GM19351 (cell line): ENCODE results near the gene RCBTB1.
A peak's percentile ranks its signal among the peaks of the same experiment; 100 is the strongest.
"Not testable (repeated sequence)": the region's sequence is repeated elsewhere in the genome, so short reads cannot be mapped to it uniquely, and the experiment has no call there.

ENCODE experiments used
- ATAC-seq: cut with Tn5 transposase; IDR thresholded peaks from one replicate; pipeline ENCODE4 v1.9.1; 2021; ENCODE audit warnings: mild to moderate bottlenecking, moderate library complexity; ENCODE audit not compliant: unreplicated experiment

RCBTB1 gene

GRCh38 chr13:49524740-49525501 lies 60.4 kb downstream of the RCBTB1 start:
- no peak for ATAC-seq

- ATAC-seq: no peak
Observed at GRCh38 chr13:49521224-49521623, 64.1 kb downstream of the RCBTB1 start.

GRCh38 chr13:49517461-49517860 lies 67.9 kb downstream of the RCBTB1 start:
- ATAC-seq: no peak

- no peak for ATAC-seq
Observed at GRCh38 chr13:49516467-49516866, 68.9 kb downstream of the RCBTB1 start.

GRCh38 chr13:49512578-49512977 lies 72.8 kb downstream of the RCBTB1 start:
- no peak for ATAC-seq

- ATAC-seq: no peak
Observed at GRCh38 chr13:49503951-49504350, 81.4 kb downstream of the RCBTB1 start.

- ATAC-seq: no peak
Observed at GRCh38 chr13:49502954-49503353, 82.4 kb downstream of the RCBTB1 start.

- no peak for ATAC-seq
Observed at GRCh38 chr13:49499889-49500660, 85.3 kb downstream of the RCBTB1 start.

GRCh38 chr13:49498206-49498605 lies 87.2 kb downstream of the RCBTB1 start:
- ATAC-seq: no peak

GRCh38 chr13:49497272-49497671 lies 88.1 kb downstream of the RCBTB1 start:
- no peak for ATAC-seq

- ATAC-seq: not testable (repeated sequence)
Observed at GRCh38 chr13:49496837-49497236, 88.5 kb downstream of the RCBTB1 start.

- ATAC-seq: peak; percentile 84
Observed at GRCh38 chr13:49495783-49496762, 89.3 kb downstream of the RCBTB1 start, which contains the start of gene PHF11. Gene PHF11, plus strand, starts transcription at chr13:49495953. Its CDS starts 49 bp downstream, at chr13:49496002.

- no peak for ATAC-seq
Observed at GRCh38 chr13:49494645-49495044, 90.7 kb downstream of the RCBTB1 start.

- ATAC-seq: no peak
Observed at GRCh38 chr13:49488563-49488962, 96.8 kb downstream of the RCBTB1 start.
